ENCODE measurements around the gene DBT. TPM values are rescaled to one million over a fixed set of nuclear protein-coding genes. Genes with fewer than 3 reads are reported as not detected.

The DBT gene
- polyA plus RNA-seq, 1 of the 3 experiments (the other 2 are of a cell fraction), result 2.0 TPM

GRCh38 chr1:100215101-100215500 lies 34.5 kb downstream of the DBT start:
- 100% methylated on average over 1 of the region's 1 CpG for WGBS (ENCODE audit: low lambda C conversion rate)
- no peak overlapping the region for H3K4me3 ChIP-seq (ENCODE audit: low read depth in 2 of 2, low read length in 1 of 2)
- H3K4me2 ChIP-seq, result no peak overlapping the region
- POLR2A ChIA-PET, result no interaction called here
- peaks cover 3% of the 10 kb centered on the region for H3F3A ChIP-seq (replicated peaks; ENCODE audit: insufficient read depth)
- H3K79me2 ChIP-seq (ENCODE audit: insufficient read depth), result no peaks in the 10 kb centered on the region
- H4K20me1 ChIP-seq (ENCODE audit: insufficient read depth), result no peaks in the 10 kb centered on the region
- H3K4me1 ChIP-seq (ENCODE audit: control insufficient read depth in 1 of 2, insufficient read depth in 2 of 2, low read depth in 1 of 2, low read length in 1 of 2), result no peaks in the 10 kb centered on the region
- H3K9me2 ChIP-seq, result no peaks in the 10 kb centered on the region
- no peaks in the 10 kb centered on the region for H3K27me3 ChIP-seq (ENCODE audit: insufficient read depth)
- H3K9ac ChIP-seq, result no peak overlapping the region
- H2AFZ ChIP-seq (ENCODE audit: low read depth), result no peak overlapping the region
- TF ChIP-seq RAD21 (IDR thresholded peaks at IDR 0.05; ENCODE audit: low read length) (no peak), SIN3A (IDR thresholded peaks at IDR 0.05; ENCODE audit: borderline replicate concordance, low read depth, low read length) (no peak), NRF1 (IDR thresholded peaks at IDR 0.05; ENCODE audit: low read depth, low read length) (no peak), RFX5 (IDR thresholded peaks at IDR 0.05; ENCODE audit: low read length) (no peak), RCOR1 (IDR thresholded peaks at IDR 0.05; ENCODE audit: low read length) (no peak), RXRA (IDR thresholded peaks at IDR 0.05; ENCODE audit: borderline replicate concordance, low read depth) (no peak)
- TF ChIP-seq, protein P1, sequence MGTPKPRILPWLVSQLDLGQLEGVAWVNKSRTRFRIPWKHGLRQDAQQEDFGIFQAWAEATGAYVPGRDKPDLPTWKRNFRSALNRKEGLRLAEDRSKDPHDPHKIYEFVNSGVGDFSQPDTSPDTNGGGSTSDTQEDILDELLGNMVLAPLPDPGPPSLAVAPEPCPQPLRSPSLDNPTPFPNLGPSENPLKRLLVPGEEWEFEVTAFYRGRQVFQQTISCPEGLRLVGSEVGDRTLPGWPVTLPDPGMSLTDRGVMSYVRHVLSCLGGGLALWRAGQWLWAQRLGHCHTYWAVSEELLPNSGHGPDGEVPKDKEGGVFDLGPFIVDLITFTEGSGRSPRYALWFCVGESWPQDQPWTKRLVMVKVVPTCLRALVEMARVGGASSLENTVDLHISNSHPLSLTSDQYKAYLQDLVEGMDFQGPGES (IDR thresholded peaks at IDR 0.05; ENCODE audit: low read depth, low read length), result no peak
- TF ChIP-seq, protein P2, sequence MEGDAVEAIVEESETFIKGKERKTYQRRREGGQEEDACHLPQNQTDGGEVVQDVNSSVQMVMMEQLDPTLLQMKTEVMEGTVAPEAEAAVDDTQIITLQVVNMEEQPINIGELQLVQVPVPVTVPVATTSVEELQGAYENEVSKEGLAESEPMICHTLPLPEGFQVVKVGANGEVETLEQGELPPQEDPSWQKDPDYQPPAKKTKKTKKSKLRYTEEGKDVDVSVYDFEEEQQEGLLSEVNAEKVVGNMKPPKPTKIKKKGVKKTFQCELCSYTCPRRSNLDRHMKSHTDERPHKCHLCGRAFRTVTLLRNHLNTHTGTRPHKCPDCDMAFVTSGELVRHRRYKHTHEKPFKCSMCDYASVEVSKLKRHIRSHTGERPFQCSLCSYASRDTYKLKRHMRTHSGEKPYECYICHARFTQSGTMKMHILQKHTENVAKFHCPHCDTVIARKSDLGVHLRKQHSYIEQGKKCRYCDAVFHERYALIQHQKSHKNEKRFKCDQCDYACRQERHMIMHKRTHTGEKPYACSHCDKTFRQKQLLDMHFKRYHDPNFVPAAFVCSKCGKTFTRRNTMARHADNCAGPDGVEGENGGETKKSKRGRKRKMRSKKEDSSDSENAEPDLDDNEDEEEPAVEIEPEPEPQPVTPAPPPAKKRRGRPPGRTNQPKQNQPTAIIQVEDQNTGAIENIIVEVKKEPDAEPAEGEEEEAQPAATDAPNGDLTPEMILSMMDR (IDR thresholded peaks at IDR 0.05), result no peak
- H3K9me3 ChIP-seq, result no peaks in the 10 kb centered on the region
- no peak for DNase-seq
- no peak overlapping the region for H3K27ac ChIP-seq (ENCODE audit: low read depth in 2 of 2, low read length in 1 of 2)
- H3K36me3 ChIP-seq (replicated peaks in 1 of 2; ENCODE audit: control insufficient read depth in 1 of 2, insufficient read depth in 2 of 2, low read length in 1 of 2), result peaks cover 44 to 48% of the 10 kb centered on the region in 2 experiments
- CTCF ChIA-PET, result interaction anchor here (0.6 to 1.0 kb wide), 2 partner anchors 35 to 70 kb away, joined by 3 to 5 read pairs; no protein-coding TSS in a partner anchor

DNA sequence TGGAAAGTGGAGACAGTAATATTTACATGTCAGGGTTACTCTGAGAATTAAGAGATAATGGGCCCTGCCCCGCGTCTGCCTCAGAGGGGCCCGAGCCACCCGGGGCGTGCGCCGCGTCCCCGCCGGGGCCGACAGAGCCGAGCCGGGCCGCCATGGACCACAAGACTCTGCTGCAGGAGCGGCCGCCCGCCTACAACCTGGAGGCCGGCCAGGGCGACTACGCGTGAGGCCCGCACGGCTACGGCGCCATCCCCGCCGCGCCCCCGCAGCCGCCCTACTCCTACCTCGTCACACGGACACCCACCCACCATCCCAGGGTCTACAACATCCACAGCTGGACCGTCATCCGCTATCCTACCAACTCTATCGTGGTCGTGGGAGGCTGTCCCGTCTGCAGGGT lies 36.5 kb downstream of the DBT start:
- Histone ChIP-seq H3K4me1 (ENCODE audit: control insufficient read depth in 1 of 2, insufficient read depth in 2 of 2, low read depth in 1 of 2, low read length in 1 of 2) (no peaks in the 10 kb centered on the region), H4K20me1 (ENCODE audit: insufficient read depth) (no peaks in the 10 kb centered on the region), H3F3A (replicated peaks; ENCODE audit: insufficient read depth) (peaks cover 3% of the 10 kb centered on the region), H2AFZ (ENCODE audit: low read depth) (no peak overlapping the region), H3K79me2 (ENCODE audit: insufficient read depth) (no peaks in the 10 kb centered on the region), H3K9ac (no peak overlapping the region), H3K36me3 (replicated peaks in 1 of 2; ENCODE audit: control insufficient read depth in 1 of 2, insufficient read depth in 2 of 2, low read length in 1 of 2) (peaks cover 40 to 48% of the 10 kb centered on the region in 2 experiments), H3K27me3 (ENCODE audit: insufficient read depth) (no peaks in the 10 kb centered on the region), H3K27ac (ENCODE audit: low read depth in 2 of 2, low read length in 1 of 2) (no peak overlapping the region), H3K4me3 (ENCODE audit: low read depth in 2 of 2, low read length in 1 of 2) (no peak overlapping the region), H3K9me2 (no peaks in the 10 kb centered on the region), H3K4me2 (no peak overlapping the region), H3K9me3 (no peaks in the 10 kb centered on the region)
- no peak for DNase-seq
- CTCF ChIA-PET, result no interaction called here
- TF ChIP-seq MEF2A (IDR thresholded peaks at IDR 0.05; ENCODE audit: borderline replicate concordance, low read depth) (no peak), FOXJ3 (CRISPR knock-in tag; IDR thresholded peaks at IDR 0.05) (no peak), TEAD4 (IDR thresholded peaks at IDR 0.05; ENCODE audit: borderline replicate concordance, insufficient read depth) (no peak), RXRA (IDR thresholded peaks at IDR 0.05; ENCODE audit: borderline replicate concordance, low read depth) (no peak), RAD21 (IDR thresholded peaks at IDR 0.05; ENCODE audit: low read length) (no peak), TAF1 (IDR thresholded peaks at IDR 0.05; ENCODE audit: borderline replicate concordance, low read depth, low read length) (no peak)
- TF ChIP-seq, protein P2 (IDR thresholded peaks at IDR 0.05), result no peak
- POLR2A ChIA-PET, result no interaction called here
- WGBS (ENCODE audit: low lambda C conversion rate), result 96% methylated on average over 20 of the region's 37 CpGs

Measured in SK-N-SH (cell line).